Right cardiac atrium (tissue), 5 donors: ENCODE data around the gene POR. TPM values are rescaled to one million over a fixed set of nuclear protein-coding genes. Genes with fewer than 3 reads are reported as not detected.

Experiments used
- microRNA-seq, 2 donors: library from miRNA; unstranded; fragments of <30 nt; microRNA quantifications; one replicate each; pipeline ENCODE4 v1.2.0, GENCODE V29; 2020 to 2021
- polyA plus RNA-seq: library from polyadenylated mRNA; stranded (reverse); fragments of 200-250 nt; gene quantifications from one replicate; pipeline ENCODE4 v1.2.3, GENCODE V29; 2013
- total RNA-seq, 4 donors: library from RNA; stranded (reverse); fragmentation: NEBNext Ultra II Directional; extraction: Animal tissue kit (Norgen Biotek cat#: 25700); gene quantifications; one replicate each; pipeline ENCODE4 v1.2.1, GENCODE V29; 2021
- donor health status: healthy with polysubstance abuse.
- donor health status: DM: no; HTN: yes; CAD: no.
- donor health status: DM: no; HTN: no; CAD: no.
- donor health status: DM: no; HTN: yes; CAD: no; lungs with severe emphysema.
- donor health status: DM: yes; HTN: yes; CAD: no.

The POR gene
- total and polyA plus RNA-seq, 5 donors = 47.4 to 122 (median 61.1) TPM

Small RNA genes within 50 kb of the gene (microRNA-seq; reads per million reads assigned to microRNA genes)
- 0 to 1.3 reads per million in 2 donors for gene MIR4651

Other genes with a start within 250 kb of the POR start
- gene HIP1, start 176.2 kb upstream of the POR start, total RNA-seq = 10 to 100 TPM in 3 of 4 donors, 1 to 10 TPM in 1; 8.8 to 15.0 (median 13.0) TPM
- gene HIP1, start 176.2 kb upstream of the POR start, polyA plus RNA-seq = 5.6 TPM
- gene CCL26, start 142.9 kb upstream of the POR start, total RNA-seq = 10 to 100 TPM in 1 of 4 donors, 1 to 10 TPM in 3; 1.0 to 25.2 (median 1.4) TPM
- 0.59 TPM for gene CCL26, start 142.9 kb upstream of the POR start, polyA plus RNA-seq
- gene CCL24, start 101.3 kb upstream of the POR start, total RNA-seq = not detected
- not detected for gene CCL24, start 101.3 kb upstream of the POR start, polyA plus RNA-seq
- gene RHBDD2, start 36.1 kb upstream of the POR start, total RNA-seq = 10 to 100 TPM; 31.8 to 42.4 (median 35.9) TPM
- 36.2 TPM for gene RHBDD2, start 36.1 kb upstream of the POR start, polyA plus RNA-seq
- gene TMEM120A, start 79.4 kb downstream of the POR start, total RNA-seq = 100 to 1,000 TPM in 1 of 4 donors, 10 to 100 TPM in 3; 67.7 to 111 (median 82.3) TPM
- gene TMEM120A, start 79.4 kb downstream of the POR start, polyA plus RNA-seq = 88.7 TPM
- gene STYXL1, start 132.8 kb downstream of the POR start, total RNA-seq = 10 to 100 TPM; 10.2 to 28.5 (median 21.1) TPM
- 43.7 TPM for gene STYXL1, start 132.8 kb downstream of the POR start, polyA plus RNA-seq
- gene MDH2, start 133.0 kb downstream of the POR start, total RNA-seq = 100 to 1,000 TPM; 336 to 499 (median 479) TPM
- gene MDH2, start 133.0 kb downstream of the POR start, polyA plus RNA-seq = 310 TPM